ENCODE measurements around the gene INPP5F.

Gene INPP5F

DNA sequence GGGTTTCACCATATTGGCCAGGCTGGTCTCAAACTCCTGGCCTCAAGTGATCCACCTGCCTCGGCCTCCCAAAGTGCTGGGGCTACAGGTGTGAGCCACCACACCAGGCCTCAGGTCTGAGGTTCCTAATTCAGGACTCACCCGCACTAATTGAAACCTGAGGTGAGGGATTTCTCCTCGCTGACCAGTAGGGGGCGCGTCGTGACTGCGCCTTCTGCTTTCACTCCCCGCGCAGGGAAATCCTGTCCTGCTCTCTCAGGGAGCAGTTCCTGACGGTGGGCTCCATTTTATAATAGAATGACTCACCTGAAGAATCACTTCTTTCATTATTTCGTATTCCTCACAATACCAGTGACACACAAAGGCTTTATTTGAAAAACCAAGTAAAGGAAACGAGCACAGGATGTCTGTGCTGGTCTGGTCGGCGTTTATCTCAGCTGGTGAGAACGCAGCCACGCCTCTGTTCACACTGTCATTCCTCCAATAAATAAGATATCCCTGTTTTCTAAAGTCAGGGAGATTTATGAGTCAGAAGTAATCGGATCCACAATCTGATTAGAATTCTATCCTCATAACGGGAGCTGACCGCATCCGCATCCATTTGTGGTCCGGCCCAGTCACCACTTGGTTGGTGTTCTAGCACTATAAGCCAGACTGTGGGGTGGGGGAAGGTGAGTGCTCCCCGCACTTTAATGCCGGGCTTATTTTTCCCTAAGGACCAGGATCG is 39.2 kb upstream of the INPP5F start:
- TF ChIP-seq CTCF (conservative IDR thresholded peaks at IDR 0.05; ENCODE audit: control insufficient read depth, insufficient read depth, low read depth, low read length) = peak; percentile 88
- peak; percentile 90 for DNase-seq (ENCODE audit: low read depth)
- H3K4me3 ChIP-seq (ENCODE audit: control insufficient read depth, low read depth, low read length) = peak overlapping the region; percentile 29

DNA sequence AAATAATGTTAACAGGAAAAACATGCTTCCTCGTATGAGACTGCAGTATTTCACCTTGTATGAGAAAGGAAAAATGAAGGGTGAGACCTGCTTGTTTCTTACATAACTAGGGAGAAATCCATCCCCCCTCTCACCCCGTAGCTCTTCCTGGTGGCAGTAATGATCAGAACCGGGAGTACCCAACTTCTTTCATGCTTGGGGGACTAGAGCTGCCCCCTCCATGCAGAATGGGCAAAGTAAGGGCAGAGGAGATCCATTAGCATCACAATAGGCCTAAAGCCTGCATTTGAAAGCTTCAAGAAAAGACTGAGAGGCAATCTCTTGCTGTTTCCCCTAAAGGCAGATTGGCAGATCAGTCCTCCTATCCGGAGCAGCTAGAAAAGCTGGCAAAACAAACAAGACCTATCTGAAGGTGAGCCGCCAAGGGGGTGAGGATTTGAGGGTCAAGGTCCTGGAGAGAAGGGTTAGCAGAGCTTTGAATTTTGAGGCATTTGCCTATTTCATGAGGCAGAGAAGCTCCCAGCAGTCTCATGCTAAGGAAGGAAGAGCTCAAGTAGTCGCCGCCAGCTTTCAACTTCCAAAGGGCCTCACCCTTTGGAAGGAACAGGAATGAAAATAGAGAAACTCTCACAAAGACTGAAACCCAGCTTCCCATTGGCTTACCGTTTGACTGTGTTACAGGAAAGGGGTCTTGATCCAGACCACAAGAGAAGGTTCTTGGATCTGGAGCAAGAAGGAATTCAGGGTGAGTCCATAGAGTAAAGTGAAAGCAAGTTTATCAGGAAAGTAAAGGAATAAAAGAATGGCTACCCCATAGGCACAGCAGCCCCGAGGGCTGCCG is 38.4 kb upstream of the INPP5F start:
- no peak for DNase-seq (ENCODE audit: low read depth)
- H3K4me3 ChIP-seq (ENCODE audit: control insufficient read depth, low read depth, low read length) = no peak overlapping the region
- no peak for TF ChIP-seq CTCF (conservative IDR thresholded peaks at IDR 0.05; ENCODE audit: control insufficient read depth, insufficient read depth, low read depth, low read length)

- DNase-seq (ENCODE audit: low read depth) = no peak
- no peak overlapping the region for H3K4me3 ChIP-seq (ENCODE audit: control insufficient read depth, low read depth, low read length)
- TF ChIP-seq CTCF (conservative IDR thresholded peaks at IDR 0.05; ENCODE audit: control insufficient read depth, insufficient read depth, low read depth, low read length) = no peak
Observed at GRCh38 chr10:119688033-119688508, 37.8 kb upstream of the INPP5F start.

DNA sequence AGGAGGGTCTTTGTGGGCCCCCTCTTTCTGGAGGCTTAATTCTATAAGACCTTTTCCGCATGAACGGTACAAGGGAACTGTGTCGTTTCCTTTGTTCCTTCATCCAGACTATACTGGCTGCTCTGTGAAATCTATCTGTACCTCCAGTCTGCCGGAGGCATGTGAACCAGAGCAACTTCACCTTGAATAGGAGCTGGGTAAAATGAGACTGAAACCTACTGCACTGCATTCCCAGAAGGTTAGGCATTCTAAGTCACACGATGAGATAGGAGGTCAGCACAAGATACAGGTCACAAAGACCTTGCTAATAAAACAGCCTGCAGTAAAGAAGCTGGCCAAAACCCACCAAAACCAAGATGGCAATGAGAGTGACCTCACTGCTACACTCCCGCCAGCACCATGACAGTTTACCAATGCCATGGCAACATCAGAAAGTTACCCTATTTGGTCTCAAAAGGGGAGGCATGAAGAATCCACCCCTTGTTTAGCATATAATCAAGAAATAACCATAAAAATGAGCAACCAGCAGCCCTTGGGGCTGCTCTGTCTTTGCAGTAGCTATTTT is 36.8 kb upstream of the INPP5F start:
- no peak for DNase-seq (ENCODE audit: low read depth)
- H3K4me3 ChIP-seq (ENCODE audit: control insufficient read depth, low read depth, low read length) = no peak overlapping the region
- no peak for TF ChIP-seq CTCF (conservative IDR thresholded peaks at IDR 0.05; ENCODE audit: control insufficient read depth, insufficient read depth, low read depth, low read length)

DNA sequence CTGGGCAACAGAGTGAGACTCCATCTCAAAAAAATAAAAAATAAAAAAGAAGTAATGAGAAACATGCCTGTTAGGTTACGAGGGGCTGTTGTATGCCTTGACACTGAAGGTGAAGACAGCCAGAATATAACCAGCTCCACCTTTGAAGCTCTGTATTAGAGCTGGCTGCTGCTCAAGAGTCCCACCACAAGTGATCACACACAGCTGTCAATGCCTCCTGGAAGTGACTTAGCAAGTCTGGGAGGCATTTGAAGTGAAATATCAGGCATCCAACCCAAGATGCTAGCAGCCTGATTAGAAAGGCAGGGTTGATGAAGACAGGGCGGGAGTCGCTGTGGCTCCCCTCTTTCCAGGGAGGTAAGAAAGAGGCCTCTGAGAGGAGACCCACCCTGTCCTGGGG is 34.1 kb upstream of the INPP5F start:
- no peak for TF ChIP-seq CTCF (conservative IDR thresholded peaks at IDR 0.05; ENCODE audit: control insufficient read depth, insufficient read depth, low read depth, low read length)
- no peak for DNase-seq (ENCODE audit: low read depth)
- H3K4me3 ChIP-seq (ENCODE audit: control insufficient read depth, low read depth, low read length) = no peak overlapping the region

GRCh38 chr10:119693262-119693957 is 32.4 kb upstream of the INPP5F start:
- no peak for DNase-seq (ENCODE audit: low read depth)
- TF ChIP-seq CTCF (conservative IDR thresholded peaks at IDR 0.05; ENCODE audit: control insufficient read depth, insufficient read depth, low read depth, low read length) = no peak
- no peak overlapping the region for H3K4me3 ChIP-seq (ENCODE audit: control insufficient read depth, low read depth, low read length)
